HG02759 (cell line): ENCODE measurements around the gene COPE.

ENCODE experiments used
- ATAC-seq: cut with Tn5 transposase; IDR thresholded peaks from one replicate; pipeline ENCODE4 v1.9.1; 2021; ENCODE audit warnings: mild to moderate bottlenecking, moderate library complexity; ENCODE audit not compliant: unreplicated experiment

COPE gene

GRCh38 chr19:18868380-18869022, 50.7 kb downstream of the COPE start:
- ATAC-seq = no peak

GRCh38 chr19:18867751-18868150, 51.4 kb downstream of the COPE start:
- no peak for ATAC-seq

GRCh38 chr19:18867199-18867598, 52.0 kb downstream of the COPE start:
- no peak for ATAC-seq

GRCh38 chr19:18866800-18867123, 52.4 kb downstream of the COPE start:
- no peak for ATAC-seq

- no peak for ATAC-seq
These were observed 53.0 kb downstream of the COPE start for GRCh38 chr19:18865973-18866799.

GRCh38 chr19:18865106-18865972, 53.8 kb downstream of the COPE start:
- ATAC-seq = no peak

- ATAC-seq = no peak
These were observed 55.3 kb downstream of the COPE start for GRCh38 chr19:18863843-18864362.

- ATAC-seq = no peak
These were observed 56.0 kb downstream of the COPE start for GRCh38 chr19:18862976-18863842.

GRCh38 chr19:18861917-18862316, 57.3 kb downstream of the COPE start:
- no peak for ATAC-seq

GRCh38 chr19:18861235-18861634, 58.0 kb downstream of the COPE start:
- ATAC-seq = no peak

GRCh38 chr19:18860725-18861124, 58.5 kb downstream of the COPE start:
- no peak for ATAC-seq

- no peak for ATAC-seq
These were observed 58.9 kb downstream of the COPE start for GRCh38 chr19:18860302-18860700.

GRCh38 chr19:18859676-18860301, 59.4 kb downstream of the COPE start:
- no peak for ATAC-seq

- no peak for ATAC-seq
These were observed 60.1 kb downstream of the COPE start for GRCh38 chr19:18858906-18859646.

GRCh38 chr19:18857223-18857622, 62.0 kb downstream of the COPE start:
- ATAC-seq = no peak

GRCh38 chr19:18856385-18857126, 62.6 kb downstream of the COPE start:
- ATAC-seq = no peak

- no peak for ATAC-seq
These were observed 63.4 kb downstream of the COPE start for GRCh38 chr19:18855647-18856384.

GRCh38 chr19:18854982-18855381, 64.2 kb downstream of the COPE start:
- no peak for ATAC-seq
